ENCODE measurements around the gene EPHB1.

DNA sequence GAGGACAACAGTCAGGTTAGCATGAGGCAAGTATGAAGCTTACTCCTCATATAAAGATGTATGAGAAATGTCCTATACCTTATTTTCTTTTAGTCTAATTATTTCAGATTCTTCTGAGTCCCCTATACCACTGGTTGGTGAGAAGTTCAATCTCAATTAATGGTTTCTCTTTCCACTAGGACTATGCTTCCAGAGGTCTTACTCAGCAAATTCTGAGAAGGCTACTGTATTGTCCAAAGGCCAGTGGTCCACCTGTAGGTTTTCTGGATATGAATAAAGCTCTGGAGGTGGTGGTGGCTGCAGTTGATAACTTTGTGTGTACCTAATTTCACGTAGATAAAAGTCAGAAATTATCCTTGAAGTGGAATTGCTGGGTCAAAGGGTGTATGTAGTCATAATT, 149.4 kb downstream of the EPHB1 start:
- TF ChIP-seq CTCF (IDR thresholded peaks at IDR 0.05 in 4 of 5, conservative IDR thresholded peaks at IDR 0.05 in 1 of 5) (no peak), POLR2A (IDR thresholded peaks at IDR 0.05) (no peak)
